PC-9 (cell line): ENCODE measurements around the gene DNAH7. TPM values are rescaled to one million over a fixed set of nuclear protein-coding genes. Genes with fewer than 3 reads are reported as not detected.

ENCODE experiments used
- BruUV-seq: library from RNA; stranded (reverse); fragments of 400-500 nt; replicated peaks from 2 replicates; lab custom pipeline; 2021; lab: Mats Ljungman, UMichigan
- CTCF ChIA-PET: fragments of 300-600 bp; sonication (Branson Sonifier 250); formaldehyde crosslinking; loops from one replicate; lab custom pipeline; 2022; ENCODE audit warnings: antibody characterized with exemption; lab: Charles Lee
- POLR2A ChIA-PET: fragments of 300-600 bp; sonication (Branson Sonifier 250); formaldehyde crosslinking; loops from one replicate; lab custom pipeline; 2022; ENCODE audit warnings: antibody characterized with exemption; ENCODE audit not compliant: unreplicated experiment; lab: Charles Lee
- DNase-seq, 2 experiments: peaks; one replicate each; pipeline versions ENCODE4 v3.0.0 to v3.0.0-alpha.2; 2015 to 2022; ENCODE audit warnings: mixed read lengths in 1 of 2
- H2AFZ ChIP-seq: fragments of 200-600 bp; sonication (generic); 2 replicates; pipeline ENCODE4 v1.8.1; 2017; ENCODE audit warnings: antibody characterized with exemption
- H3F3A ChIP-seq: fragments of 200-600 bp; sonication (generic); 2 replicates; pipeline ENCODE4 v1.8.1; 2017; ENCODE audit warnings: antibody characterized with exemption, mild to moderate bottlenecking, low read depth; ENCODE audit not compliant: insufficient read depth
- H3K27ac ChIP-seq: fragments of 200-600 bp; sonication (generic); 2 replicates; pipeline ENCODE4 v1.6.1; 2016; ENCODE audit warnings: mixed run types
- H3K27me3 ChIP-seq: fragments of 200-600 bp; sonication (generic); 2 replicates; pipeline ENCODE4 v1.6.1; 2016; ENCODE audit warnings: low read depth, mixed run types; ENCODE audit not compliant: insufficient read depth
- H3K36me3 ChIP-seq: fragments of 200-600 bp; sonication (generic); 2 replicates; pipeline ENCODE4 v1.6.1; 2016; ENCODE audit warnings: low read depth, mixed run types
- H3K4me1 ChIP-seq: fragments of 200-600 bp; sonication (generic); replicated peaks from 2 replicates; pipeline ENCODE4 v1.6.1; 2016; ENCODE audit warnings: mixed run types; ENCODE audit not compliant: insufficient read depth
- H3K4me2 ChIP-seq: fragments of 200-600 bp; sonication (generic); 2 replicates; pipeline ENCODE4 v1.6.1; 2017; ENCODE audit warnings: mixed run types
- H3K4me3 ChIP-seq: fragments of 200-600 bp; sonication (generic); 2 replicates; pipeline ENCODE4 v1.6.1; 2016; ENCODE audit warnings: mixed run types
- H3K79me2 ChIP-seq: fragments of 200-600 bp; sonication (generic); 2 replicates; pipeline ENCODE4 v1.6.1; 2017; ENCODE audit warnings: low read depth, mixed run types
- H3K9me2 ChIP-seq: fragments of 200-600 bp; sonication (generic); 2 replicates; pipeline ENCODE4 v1.8.1; 2017; ENCODE audit warnings: mild to moderate bottlenecking; ENCODE audit not compliant: insufficient read depth
- H3K9me3 ChIP-seq: fragments of 200-600 bp; sonication (generic); 2 replicates; pipeline ENCODE4 v1.8.1; 2016; ENCODE audit warnings: low read depth; ENCODE audit not compliant: insufficient read depth
- H4K20me1 ChIP-seq: fragments of 200-600 bp; sonication (generic); 2 replicates; pipeline ENCODE4 v1.8.1; 2017; ENCODE audit not compliant: insufficient read depth
- EZH2 ChIP-seq: fragments of 200-600 bp; sonication (generic); IDR thresholded peaks from 2 replicates; pipeline ENCODE4 v1.8.0; 2017; ENCODE audit warnings: antibody characterized with exemption, low read depth
- intact Hi-C: fragments of 100-400 bp; cut with micrococcal nuclease; formaldehyde crosslinking; loops from one replicate; pipeline ENCODE4 v1.10.0; 2022; ENCODE audit not compliant: unreplicated experiment
- total RNA-seq: library from RNA; stranded (reverse); gene quantifications from 2 replicates; pipeline ENCODE4 v1.2.3, GENCODE V29; 2021
- TF ChIP-seq, protein P1 (sequence below): fragments of 200-600 bp; sonication (generic); conservative IDR thresholded peaks from 2 replicates; pipeline ENCODE4 v1.6.1; 2017; ENCODE audit warnings: mixed run types, antibody characterized with exemption, mild to moderate bottlenecking, moderate library complexity

Gene DNAH7
- total RNA-seq, 1 experiment from 2014 or later = 3.8 TPM

DNA sequence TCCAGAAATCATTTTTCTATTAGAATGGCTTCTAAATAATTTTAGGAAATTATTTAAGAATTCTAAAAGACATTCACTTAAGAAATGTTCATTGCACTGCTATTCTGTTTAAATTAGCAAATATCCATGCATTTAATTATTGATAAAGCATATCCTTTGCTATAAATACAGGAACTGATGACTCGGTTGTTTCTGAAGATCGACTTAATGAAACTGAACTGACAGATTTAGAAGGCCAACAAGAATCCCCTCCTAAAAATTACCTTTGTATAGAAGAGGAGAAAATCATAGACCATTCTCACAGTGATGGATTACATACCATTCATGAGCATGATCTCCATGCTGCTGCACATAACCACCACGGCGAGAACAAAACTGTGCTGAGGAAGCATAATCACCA, 352.2 kb downstream of the DNAH7 start:
- no peak for TF ChIP-seq EZH2
- TF ChIP-seq, protein P1, sequence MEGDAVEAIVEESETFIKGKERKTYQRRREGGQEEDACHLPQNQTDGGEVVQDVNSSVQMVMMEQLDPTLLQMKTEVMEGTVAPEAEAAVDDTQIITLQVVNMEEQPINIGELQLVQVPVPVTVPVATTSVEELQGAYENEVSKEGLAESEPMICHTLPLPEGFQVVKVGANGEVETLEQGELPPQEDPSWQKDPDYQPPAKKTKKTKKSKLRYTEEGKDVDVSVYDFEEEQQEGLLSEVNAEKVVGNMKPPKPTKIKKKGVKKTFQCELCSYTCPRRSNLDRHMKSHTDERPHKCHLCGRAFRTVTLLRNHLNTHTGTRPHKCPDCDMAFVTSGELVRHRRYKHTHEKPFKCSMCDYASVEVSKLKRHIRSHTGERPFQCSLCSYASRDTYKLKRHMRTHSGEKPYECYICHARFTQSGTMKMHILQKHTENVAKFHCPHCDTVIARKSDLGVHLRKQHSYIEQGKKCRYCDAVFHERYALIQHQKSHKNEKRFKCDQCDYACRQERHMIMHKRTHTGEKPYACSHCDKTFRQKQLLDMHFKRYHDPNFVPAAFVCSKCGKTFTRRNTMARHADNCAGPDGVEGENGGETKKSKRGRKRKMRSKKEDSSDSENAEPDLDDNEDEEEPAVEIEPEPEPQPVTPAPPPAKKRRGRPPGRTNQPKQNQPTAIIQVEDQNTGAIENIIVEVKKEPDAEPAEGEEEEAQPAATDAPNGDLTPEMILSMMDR = no peak
- intact Hi-C loops = no loop called here
- no peaks in the 10 kb centered on the region for H3K4me1 ChIP-seq
- BruUV-seq = no TSS peak
- H3K36me3 ChIP-seq = no peaks in the 10 kb centered on the region
- no peaks in the 10 kb centered on the region for H3K79me2 ChIP-seq
- H3K27me3 ChIP-seq = no peaks in the 10 kb centered on the region
- H3K9me2 ChIP-seq = no peaks in the 10 kb centered on the region
- no peak overlapping the region for H2AFZ ChIP-seq
- no peak overlapping the region for H3K27ac ChIP-seq
- H4K20me1 ChIP-seq = no peaks in the 10 kb centered on the region
- ChIA-PET POLR2A (no interaction called here), CTCF (no interaction called here)
- no peaks in the 10 kb centered on the region for H3F3A ChIP-seq
- H3K9me3 ChIP-seq = no peaks in the 10 kb centered on the region
- no peak overlapping the region for H3K4me2 ChIP-seq
- DNase-seq = no peak
- H3K4me3 ChIP-seq = no peak overlapping the region

DNA sequence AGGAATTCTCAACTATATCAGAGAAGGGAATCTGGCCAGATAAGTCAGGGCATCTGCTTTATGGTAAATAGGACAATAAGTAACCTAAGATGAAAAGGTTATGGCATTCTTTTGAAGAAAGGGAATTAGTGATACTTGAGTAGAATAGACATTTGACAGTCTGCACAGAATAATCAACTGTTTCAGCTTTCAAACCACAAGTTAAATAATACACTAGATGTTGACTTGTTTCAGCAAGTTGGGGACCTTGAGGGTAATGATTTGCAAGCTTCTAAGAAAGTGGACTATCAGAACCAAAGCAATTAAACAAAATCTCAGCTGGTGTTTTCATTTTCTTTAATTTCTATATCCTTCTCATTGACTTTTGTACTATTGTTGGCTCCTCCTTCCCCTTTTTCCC, 357.2 kb downstream of the DNAH7 start:
- Histone ChIP-seq H3K27ac (no peak overlapping the region), H3K9me3 (no peaks in the 10 kb centered on the region), H3K9me2 (no peaks in the 10 kb centered on the region), H2AFZ (no peak overlapping the region), H3K4me1 (no peaks in the 10 kb centered on the region), H3K79me2 (no peaks in the 10 kb centered on the region), H4K20me1 (no peaks in the 10 kb centered on the region), H3K4me3 (no peak overlapping the region), H3K36me3 (no peaks in the 10 kb centered on the region), H3K4me2 (no peak overlapping the region), H3F3A (no peaks in the 10 kb centered on the region), H3K27me3 (no peaks in the 10 kb centered on the region)
- ChIA-PET POLR2A (no interaction called here), CTCF (no interaction called here)
- BruUV-seq = no TSS peak
- no peak for DNase-seq
- no peak for TF ChIP-seq EZH2
- TF ChIP-seq, protein P1 = no peak
- intact Hi-C loops = no loop called here

DNA sequence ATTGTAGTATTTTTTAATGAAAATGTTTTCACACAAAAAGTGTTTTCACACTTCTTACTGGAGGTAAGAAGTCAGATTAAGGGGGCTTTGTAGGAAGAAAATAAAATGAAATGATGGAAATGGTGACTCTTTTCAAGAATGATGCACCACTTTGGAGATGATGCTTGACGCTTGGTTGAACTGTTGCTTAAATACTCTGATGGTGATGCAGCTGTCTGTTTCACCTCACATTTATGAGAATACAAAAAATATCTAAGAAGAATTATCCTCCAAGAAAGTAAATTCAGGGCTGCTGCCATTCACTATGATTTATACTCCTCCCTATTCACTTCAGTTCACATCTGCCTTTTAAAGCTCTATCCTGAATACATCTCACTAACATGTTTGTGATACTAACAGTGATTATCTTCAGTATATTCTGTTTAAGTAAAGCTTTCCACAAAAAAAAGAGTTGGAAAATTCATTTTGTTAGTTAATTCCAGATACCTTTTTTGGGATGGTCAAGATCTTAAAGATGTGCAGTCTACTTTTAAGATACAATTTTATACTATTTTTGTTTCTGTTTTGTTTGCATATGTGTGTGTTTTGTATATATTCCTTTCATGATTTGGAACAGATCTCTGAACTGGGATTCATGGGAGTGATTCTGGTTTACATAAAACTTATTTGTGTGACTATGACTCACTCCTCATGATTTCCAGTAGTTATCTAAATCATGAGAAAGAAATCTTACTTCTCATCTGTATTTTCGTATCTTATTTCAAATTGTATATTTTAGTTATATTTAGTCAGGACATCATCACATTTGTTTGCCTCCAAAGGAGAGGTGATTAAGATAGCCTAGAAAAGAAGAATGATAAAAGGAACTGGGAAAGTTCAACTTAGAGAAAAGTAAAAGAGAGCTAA, 358.5 kb downstream of the DNAH7 start:
- Histone ChIP-seq H3K79me2 (no peaks in the 10 kb centered on the region), H3K4me2 (no peak overlapping the region), H2AFZ (no peak overlapping the region), H3K27me3 (no peaks in the 10 kb centered on the region), H3K4me3 (no peak overlapping the region), H3K27ac (no peak overlapping the region), H3F3A (no peaks in the 10 kb centered on the region), H3K4me1 (no peaks in the 10 kb centered on the region), H3K9me3 (no peaks in the 10 kb centered on the region), H3K9me2 (no peaks in the 10 kb centered on the region), H4K20me1 (no peaks in the 10 kb centered on the region), H3K36me3 (no peaks in the 10 kb centered on the region)
- no peak for DNase-seq
- ChIA-PET POLR2A (interaction anchor here (0.6 kb wide), 1 partner anchor 580 kb away, joined by 4 read pairs; no protein-coding TSS in a partner anchor), CTCF (no interaction called here)
- intact Hi-C loops = no loop called here
- BruUV-seq = no TSS peak
- TF ChIP-seq EZH2 = no peak
- TF ChIP-seq, protein P1 = no peak
